HFFc6 (cell line): ENCODE measurements around the gene ABLIM1. TPM values are rescaled to one million over a fixed set of nuclear protein-coding genes. Genes with fewer than 3 reads are reported as not detected.

Experiments used
- DNase-seq: peaks from one replicate; pipeline ENCODE4 v3.0.0-alpha.2; 2018
- H3K27ac Mint-ChIP-seq: 2 replicates; pipeline ENCODE4 v1.8.0; 2020; ENCODE audit warnings: mild to moderate bottlenecking, mixed read lengths
- H3K27me3 Mint-ChIP-seq: 2 replicates; pipeline ENCODE4 v1.8.0; 2021; ENCODE audit warnings: mild to moderate bottlenecking, moderate library complexity, mixed read lengths; ENCODE audit not compliant: insufficient read depth
- H3K36me3 Mint-ChIP-seq: 2 replicates; pipeline ENCODE4 v1.8.0; 2021; ENCODE audit warnings: low read depth, mixed read lengths
- H3K4me1 Mint-ChIP-seq: 2 replicates; pipeline ENCODE4 v1.8.0; 2020; ENCODE audit warnings: low read depth, mixed read lengths
- H3K4me3 Mint-ChIP-seq: 2 replicates; pipeline ENCODE4 v1.8.0; 2020; ENCODE audit warnings: mild to moderate bottlenecking, moderate library complexity, mixed read lengths
- H3K9me3 Mint-ChIP-seq: 2 replicates; pipeline ENCODE4 v1.8.0; 2020; ENCODE audit warnings: mild to moderate bottlenecking, mixed read lengths
- CTCF ChIP-seq: fragments of 200-600 bp; sonication (generic); IDR thresholded peaks from 2 replicates; pipeline ENCODE4 v1.5.0; 2021; ENCODE audit warnings: antibody characterized with exemption, mild to moderate bottlenecking
- total RNA-seq, 6 experiments: library from RNA; stranded (reverse); fragmentation: NEBNext Ultra II Directional; extraction: Animal tissue kit (Norgen Biotek cat#: 25700); gene quantifications; 2 replicates in 1 of 6; 3 replicates in 5 of 6; pipeline ENCODE4 v1.2.3, GENCODE V29; 2021

Gene ABLIM1
- total RNA-seq, 6 experiments from 2014 or later = 8.0 to 14.6 (median 8.7) TPM

GRCh38 chr10:114668375-114669080, 10.5 kb upstream of the ABLIM1 start:
- H3K36me3 Mint-ChIP-seq = 0 out of 2 replicates have a peak, but pooled peaks cover 3% of the 10 kb centered on the region
- H3K27me3 Mint-ChIP-seq = no peaks in the 10 kb centered on the region; the same call in 1 of the 2 replicates
- no peak overlapping the region for H3K27ac Mint-ChIP-seq
- no peak for TF ChIP-seq CTCF
- DNase-seq = no peak
- H3K9me3 Mint-ChIP-seq = peaks cover 6% of the 10 kb centered on the region; the same call in 1 of the 2 replicates
- no peaks in the 10 kb centered on the region for H3K4me1 Mint-ChIP-seq
- no peak overlapping the region for H3K4me3 Mint-ChIP-seq

GRCh38 chr10:114665873-114666272, 7.8 kb upstream of the ABLIM1 start:
- H3K4me1 Mint-ChIP-seq = peaks cover 8% of the 10 kb centered on the region
- 0 out of 2 replicates have a peak, but pooled peaks cover 3% of the 10 kb centered on the region for H3K36me3 Mint-ChIP-seq
- H3K27ac Mint-ChIP-seq = no peak overlapping the region
- no peak for DNase-seq
- no peak overlapping the region for H3K4me3 Mint-ChIP-seq
- peaks cover 6% of the 10 kb centered on the region; the same call in 1 of the 2 replicates for H3K9me3 Mint-ChIP-seq
- TF ChIP-seq CTCF = no peak
- peaks cover 6% of the 10 kb centered on the region for H3K27me3 Mint-ChIP-seq

GRCh38 chr10:114665406-114665805, 7.3 kb upstream of the ABLIM1 start:
- H3K36me3 Mint-ChIP-seq = 0 out of 2 replicates have a peak, but pooled peaks cover 3% of the 10 kb centered on the region
- no peak overlapping the region for H3K4me3 Mint-ChIP-seq
- TF ChIP-seq CTCF = no peak
- DNase-seq = no peak
- H3K27ac Mint-ChIP-seq = no peak overlapping the region
- H3K9me3 Mint-ChIP-seq = peaks cover 6% of the 10 kb centered on the region; the same call in 1 of the 2 replicates
- H3K27me3 Mint-ChIP-seq = peaks cover 6% of the 10 kb centered on the region
- H3K4me1 Mint-ChIP-seq = peaks cover 8% of the 10 kb centered on the region

- Mint-ChIP-seq H3K4me1 (peaks cover 8% of the 10 kb centered on the region), H3K27me3 (peaks cover 6% of the 10 kb centered on the region), H3K36me3 (0 out of 2 replicates have a peak, but pooled peaks cover 3% of the 10 kb centered on the region), H3K4me3 (no peak overlapping the region), H3K9me3 (peaks cover 6% of the 10 kb centered on the region; the same call in 1 of the 2 replicates), H3K27ac (no peak overlapping the region)
- no peak for DNase-seq
- TF ChIP-seq CTCF = no peak
Observed at GRCh38 chr10:114664127-114664526, 6.1 kb upstream of the ABLIM1 start.

GRCh38 chr10:114663626-114664025, 5.6 kb upstream of the ABLIM1 start:
- Mint-ChIP-seq H3K27ac (no peak overlapping the region), H3K9me3 (peaks cover 6% of the 10 kb centered on the region; the same call in 1 of the 2 replicates), H3K4me3 (no peak overlapping the region), H3K36me3 (0 out of 2 replicates have a peak, but pooled peaks cover 3% of the 10 kb centered on the region), H3K27me3 (peaks cover 6% of the 10 kb centered on the region), H3K4me1 (peaks cover 8% of the 10 kb centered on the region)
- no peak for DNase-seq
- no peak for TF ChIP-seq CTCF
